ENCODE data around the gene AOPEP.

Gene AOPEP

DNA sequence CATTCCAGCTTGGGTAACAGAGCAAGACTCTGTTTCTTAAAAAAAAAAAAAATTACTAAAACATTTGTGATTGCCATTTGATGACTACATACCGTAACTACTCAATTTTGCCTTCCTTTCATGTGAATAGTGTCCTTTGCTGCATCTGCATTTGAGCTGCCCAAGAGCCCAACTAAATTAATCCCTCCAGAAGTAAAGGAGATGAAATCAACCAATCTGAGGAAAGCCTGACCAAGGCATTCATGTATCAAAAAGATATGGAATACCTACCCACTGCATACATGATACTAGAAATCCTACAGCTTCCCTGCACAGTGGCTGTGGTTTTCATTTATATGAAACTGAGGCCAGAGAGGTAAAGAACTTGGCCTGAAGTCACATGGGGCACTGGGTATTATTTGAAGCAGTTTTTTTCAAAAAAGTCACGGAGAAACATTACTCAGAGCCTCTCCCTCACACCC, 177.5 kb downstream of the AOPEP start:
- FAIRE-seq: peak; percentile 15
- no peak for TF ChIP-seq POLR2A (IDR thresholded peaks at IDR 0.05; ENCODE audit: low read depth, low read length)
- no peak for DNase-seq (ENCODE audit: insufficient read length, low spot score)

DNA sequence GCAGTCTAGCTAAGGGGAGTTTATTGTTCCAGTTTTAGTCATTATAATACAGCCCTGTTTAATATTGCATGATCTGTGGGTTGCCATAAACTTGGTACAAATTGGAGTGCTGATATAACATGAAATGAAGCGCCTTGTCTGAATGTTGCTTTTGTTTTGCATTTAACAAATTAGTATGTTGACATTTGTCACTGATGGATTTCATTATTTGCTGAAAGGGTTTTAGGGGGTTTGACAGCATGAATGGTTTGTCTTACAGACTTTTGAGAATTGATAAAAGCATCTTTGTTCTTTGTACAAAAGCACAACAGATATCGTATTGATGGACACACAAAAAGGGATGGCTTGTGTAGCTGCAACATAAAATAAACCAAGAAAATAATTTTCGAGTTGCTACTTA, 178.3 kb downstream of the AOPEP start:
- no peak for DNase-seq (ENCODE audit: insufficient read length, low spot score)
- TF ChIP-seq POLR2A (IDR thresholded peaks at IDR 0.05; ENCODE audit: low read depth, low read length): no peak
- FAIRE-seq: no peak

DNA sequence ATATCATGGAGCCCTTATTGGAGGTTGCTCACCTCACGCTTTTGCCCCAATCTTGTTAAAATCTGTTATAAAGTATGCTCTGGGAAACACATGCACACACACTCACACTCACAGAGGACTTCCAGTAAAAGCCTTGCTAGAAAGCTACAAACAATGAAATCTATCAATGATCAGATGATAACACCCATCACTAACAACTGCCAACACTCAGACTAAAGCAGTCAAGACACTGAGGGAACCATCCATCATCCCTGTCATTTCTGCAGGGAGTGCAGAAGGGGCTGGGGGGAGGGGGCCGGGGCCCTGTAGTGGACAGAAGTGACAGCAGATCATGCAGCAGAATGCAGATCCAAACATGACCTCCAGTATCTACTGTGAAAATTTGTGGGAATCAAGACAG, 179.1 kb downstream of the AOPEP start:
- no peak for TF ChIP-seq POLR2A (IDR thresholded peaks at IDR 0.05; ENCODE audit: low read depth, low read length)
- no peak for FAIRE-seq
- no peak for DNase-seq (ENCODE audit: insufficient read length, low spot score)

DNA sequence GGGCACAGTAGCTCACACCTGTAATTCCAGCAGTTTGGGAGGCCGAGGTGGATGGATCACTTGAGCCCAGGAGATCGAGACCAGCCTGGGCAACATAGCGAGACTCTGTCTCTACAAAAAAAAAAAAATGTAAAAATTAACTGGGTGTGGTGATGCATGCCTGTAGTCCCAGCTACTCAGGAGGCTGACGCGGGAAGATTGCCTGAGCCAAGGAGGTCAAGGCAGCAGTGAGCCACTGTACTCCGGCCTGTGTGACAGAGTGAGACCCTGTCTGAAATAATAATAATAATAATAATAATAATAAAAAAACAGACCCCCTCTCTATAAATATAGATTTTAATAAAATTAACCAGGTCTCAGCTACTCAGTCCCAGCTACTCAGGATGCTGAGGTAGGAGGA, 179.7 kb downstream of the AOPEP start:
- FAIRE-seq (no peak), DNase-seq (ENCODE audit: insufficient read length, low spot score) (no peak)
- no peak for TF ChIP-seq POLR2A (IDR thresholded peaks at IDR 0.05; ENCODE audit: low read depth, low read length)

DNA sequence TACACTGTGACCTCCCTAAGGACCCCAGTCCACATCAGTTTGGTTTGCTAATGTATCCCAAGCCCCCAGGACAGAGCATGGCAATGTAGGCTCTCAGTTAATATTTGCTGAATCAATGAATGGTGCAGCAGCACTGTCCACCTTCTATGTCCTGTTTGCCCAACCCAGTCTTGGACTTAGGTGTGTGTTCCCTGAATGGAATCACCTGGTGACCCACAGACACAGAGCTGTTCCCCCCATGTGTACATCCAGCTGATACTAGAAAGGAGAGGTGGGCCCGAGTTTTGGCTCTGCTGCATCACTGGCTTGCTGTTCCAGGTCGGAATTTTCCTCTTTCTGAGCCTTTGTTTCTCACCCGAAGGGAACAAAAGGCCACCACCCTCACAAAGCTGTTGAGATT, 180.2 kb downstream of the AOPEP start:
- no peak for TF ChIP-seq POLR2A (IDR thresholded peaks at IDR 0.05; ENCODE audit: low read depth, low read length)
- DNase-seq (ENCODE audit: insufficient read length, low spot score) (no peak), FAIRE-seq (no peak)

DNA sequence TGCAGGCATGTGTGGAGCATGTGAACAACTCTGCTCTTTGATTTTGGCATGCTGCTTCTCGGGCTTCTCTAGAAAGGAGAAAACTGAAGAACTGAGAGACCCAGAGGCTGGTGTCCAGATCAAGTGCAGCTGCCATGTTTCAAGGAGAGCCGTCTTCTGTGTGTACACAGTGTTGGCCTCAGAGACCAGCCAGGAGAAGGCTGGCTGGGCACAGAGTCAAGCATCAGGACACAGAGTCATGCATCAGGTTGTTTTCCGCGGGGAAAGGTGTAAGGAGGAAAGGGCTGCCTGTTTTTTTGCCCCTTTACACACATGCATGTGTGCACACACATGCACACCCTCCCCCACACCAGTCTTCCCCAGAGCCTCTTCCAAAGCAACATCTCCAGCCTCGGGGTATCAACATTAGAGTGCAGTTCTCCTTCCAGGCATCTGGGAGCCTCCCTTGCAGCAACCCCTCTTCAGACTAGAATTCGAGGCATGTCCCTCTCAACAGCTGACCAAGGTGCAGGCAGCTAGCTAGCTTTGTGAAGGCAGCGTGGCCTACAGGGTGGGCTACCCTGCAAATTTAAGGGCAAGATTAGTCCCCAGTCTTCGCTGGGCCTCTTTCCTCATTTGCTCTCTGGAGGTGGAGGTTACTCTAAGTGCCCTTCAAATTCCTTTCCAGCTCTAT, 180.9 kb downstream of the AOPEP start:
- DNase-seq (ENCODE audit: insufficient read length, low spot score) (no peak), FAIRE-seq (no peak)
- TF ChIP-seq POLR2A (IDR thresholded peaks at IDR 0.05; ENCODE audit: low read depth, low read length): no peak

DNA sequence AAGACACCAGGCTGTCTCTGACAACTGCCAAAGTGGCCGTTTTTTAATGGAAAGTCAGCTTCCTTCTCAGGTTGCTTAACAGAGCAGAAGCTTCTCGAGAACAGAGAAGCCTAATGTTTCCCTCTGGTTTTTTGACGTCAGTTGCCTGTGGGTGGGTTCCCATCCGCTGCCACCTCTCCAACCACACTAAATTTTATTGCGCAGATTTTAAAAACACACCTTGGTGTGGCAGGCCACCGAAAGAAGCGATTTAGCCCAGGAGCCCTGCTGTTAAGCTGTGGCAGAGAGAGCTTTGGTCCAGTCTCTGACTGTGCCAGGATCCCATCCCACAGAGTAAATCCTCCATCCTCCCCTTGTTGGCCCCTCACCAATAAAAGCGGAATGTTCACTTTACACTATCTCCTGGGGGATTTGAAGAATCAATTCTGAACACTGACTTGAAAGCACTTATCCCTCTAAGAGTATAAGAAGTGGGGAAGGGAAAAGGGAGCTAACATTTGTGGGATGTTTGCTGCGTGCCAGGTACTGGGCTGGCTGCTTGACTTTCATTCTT, 181.6 kb downstream of the AOPEP start:
- no peak for FAIRE-seq
- DNase-seq (ENCODE audit: insufficient read length, low spot score): no peak
- no peak for TF ChIP-seq POLR2A (IDR thresholded peaks at IDR 0.05; ENCODE audit: low read depth, low read length)

DNA sequence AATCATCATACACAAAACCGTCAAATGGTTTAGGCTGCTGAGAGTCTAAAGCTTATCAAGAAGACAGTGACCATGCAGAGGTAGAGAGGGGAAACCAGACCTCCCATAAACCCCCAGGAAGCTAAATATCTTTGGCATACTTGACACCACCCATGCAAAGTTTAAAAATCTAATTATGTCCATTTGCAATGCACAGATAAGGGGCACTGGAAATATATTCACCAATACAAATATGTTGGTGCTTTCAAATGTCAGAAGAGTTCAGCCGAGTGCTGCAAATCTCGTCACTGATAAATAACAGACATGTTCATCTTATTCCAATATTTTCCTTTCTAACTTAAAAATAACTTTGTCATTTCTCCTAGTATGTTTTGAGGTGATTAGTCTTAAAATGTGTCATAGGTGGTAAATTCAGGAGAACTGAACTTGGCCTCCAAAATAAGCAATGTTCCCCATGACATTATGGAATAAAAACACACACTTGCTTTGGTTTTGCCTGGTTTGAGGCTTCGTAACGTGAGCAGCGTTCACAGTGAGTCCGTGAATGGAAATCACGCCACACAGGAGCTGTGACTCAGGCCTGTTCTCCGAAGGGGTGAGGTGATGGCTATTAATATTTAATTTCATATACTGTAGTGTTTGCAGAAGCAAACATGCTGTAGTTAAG, 182.2 kb downstream of the AOPEP start:
- TF ChIP-seq POLR2A (IDR thresholded peaks at IDR 0.05; ENCODE audit: low read depth, low read length): no peak
- DNase-seq (ENCODE audit: insufficient read length, low spot score) (no peak), FAIRE-seq (no peak)

DNA sequence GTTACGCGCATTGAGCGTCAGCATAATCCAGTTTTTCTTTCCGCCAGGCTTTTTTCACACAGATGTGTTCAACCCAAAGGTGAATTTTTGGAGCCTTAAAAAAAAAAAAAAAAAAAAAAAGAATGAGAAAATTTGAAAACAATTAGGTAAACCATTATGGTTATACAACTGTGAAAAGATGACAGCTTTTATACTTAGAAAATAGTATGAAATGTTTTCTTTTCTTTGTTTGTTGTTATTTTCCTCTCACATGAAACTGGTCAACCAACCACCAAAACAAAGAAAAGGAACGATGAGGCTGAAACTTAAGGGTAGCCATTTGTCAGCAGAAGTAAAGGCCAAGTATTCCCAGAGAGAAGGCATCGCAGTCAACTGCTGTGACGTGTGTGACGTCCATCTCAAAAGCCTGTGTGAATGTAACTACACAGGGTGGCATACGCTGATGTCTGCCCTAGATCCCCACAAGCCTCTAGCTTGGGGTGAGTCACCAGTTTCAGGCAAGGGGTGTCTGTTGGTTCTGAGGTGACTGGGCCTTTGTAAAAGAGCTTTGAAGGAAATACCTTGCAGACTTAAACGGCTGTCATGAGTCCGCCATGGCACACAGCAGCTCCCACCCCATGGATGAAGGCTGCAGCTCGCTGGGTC, 182.9 kb downstream of the AOPEP start:
- FAIRE-seq (peak; percentile 88), DNase-seq (ENCODE audit: insufficient read length, low spot score) (peak; percentile 55)
- no peak for TF ChIP-seq POLR2A (IDR thresholded peaks at IDR 0.05; ENCODE audit: low read depth, low read length)

DNA sequence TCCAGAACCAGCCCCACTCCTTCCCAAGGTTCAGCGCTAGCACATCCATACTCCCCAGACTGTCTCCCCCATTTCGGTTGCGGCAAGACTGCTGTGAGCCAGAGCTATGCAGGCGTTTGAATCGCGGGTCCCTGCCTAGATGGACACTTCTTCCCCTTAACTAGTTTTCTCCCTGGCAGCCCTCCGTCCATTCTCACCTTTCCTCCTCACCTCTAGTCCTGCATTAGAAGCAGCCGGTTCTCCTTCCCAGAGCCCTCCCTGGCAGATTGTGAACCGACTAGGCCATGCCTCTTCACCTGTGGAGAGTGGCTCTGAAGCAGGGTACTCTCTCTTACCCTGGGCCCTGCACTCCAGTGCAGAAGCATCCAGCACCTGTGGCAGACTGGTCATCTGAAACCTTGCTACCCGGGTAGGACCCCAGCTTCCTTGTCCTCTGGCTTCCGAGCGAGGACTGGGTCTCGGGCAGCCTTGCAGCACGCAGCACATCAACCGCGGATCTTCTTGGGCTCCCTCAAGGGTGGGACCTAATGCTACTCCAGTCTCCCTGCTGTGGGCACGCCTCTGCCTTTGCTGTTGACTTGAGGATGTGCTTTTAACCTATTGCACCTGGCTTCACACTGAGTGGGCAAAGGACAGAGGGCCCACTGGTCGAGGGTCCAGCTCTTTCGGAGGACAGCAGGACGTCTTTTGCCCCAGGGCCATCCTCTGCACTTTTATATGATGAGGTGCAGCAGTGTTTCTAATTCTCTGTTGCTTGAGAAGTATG, 183.6 kb downstream of the AOPEP start:
- DNase-seq (ENCODE audit: insufficient read length, low spot score): no peak
- FAIRE-seq: no peak
- TF ChIP-seq POLR2A (IDR thresholded peaks at IDR 0.05; ENCODE audit: low read depth, low read length): no peak

DNA sequence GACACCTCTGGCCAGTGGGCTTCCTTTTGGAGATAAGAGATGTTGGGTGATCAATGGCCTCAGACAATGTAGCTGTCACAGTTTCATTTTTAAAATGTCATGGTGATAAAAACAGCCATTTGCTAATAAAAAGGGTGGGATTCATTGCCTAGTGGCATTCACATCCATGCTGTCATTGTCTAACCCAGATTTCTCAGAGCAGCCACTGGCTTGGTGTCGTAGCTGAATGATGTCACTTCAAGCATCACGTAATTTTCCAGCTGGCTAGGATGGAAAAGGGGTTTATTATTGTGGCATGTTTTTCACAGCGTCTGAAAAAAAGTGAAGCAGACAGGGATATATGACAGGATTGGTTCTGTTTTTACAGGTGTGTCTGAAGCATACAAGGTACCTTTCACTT, 184.7 kb downstream of the AOPEP start:
- no peak for TF ChIP-seq POLR2A (IDR thresholded peaks at IDR 0.05; ENCODE audit: low read depth, low read length)
- FAIRE-seq: no peak
- DNase-seq (ENCODE audit: insufficient read length, low spot score): no peak

DNA sequence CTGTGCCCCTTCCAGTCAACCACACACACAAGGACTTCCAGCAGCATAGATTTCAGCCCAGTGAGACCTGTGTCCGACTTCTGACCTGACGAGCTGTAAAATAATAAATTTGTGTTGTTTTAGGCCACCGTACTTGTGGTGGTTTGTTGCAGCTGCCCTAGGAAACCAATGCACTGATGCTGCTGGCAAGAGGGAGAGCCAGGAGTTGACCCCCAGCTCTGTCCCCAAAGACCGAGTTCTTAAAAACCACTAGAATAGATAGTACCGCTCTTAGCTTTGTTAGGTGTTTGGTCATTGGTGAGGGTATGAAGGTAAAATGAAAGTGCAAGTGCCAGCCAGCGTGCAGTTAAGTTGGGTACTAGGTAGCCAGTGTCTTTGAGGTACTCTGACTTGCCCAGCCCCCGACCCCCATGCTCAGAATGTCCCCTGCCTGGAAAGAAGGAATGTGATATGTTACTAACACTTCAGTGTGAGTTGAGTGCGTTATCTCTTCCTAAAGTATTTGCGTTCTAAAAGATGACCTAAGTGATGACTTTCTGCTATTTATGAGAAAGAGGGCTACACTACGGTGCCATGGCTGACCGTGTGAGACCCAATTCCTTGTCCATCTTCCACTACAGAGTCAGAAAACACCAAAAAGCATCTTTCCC, 185.6 kb downstream of the AOPEP start:
- no peak for FAIRE-seq
- DNase-seq (ENCODE audit: insufficient read length, low spot score): no peak
- no peak for TF ChIP-seq POLR2A (IDR thresholded peaks at IDR 0.05; ENCODE audit: low read depth, low read length)

DNA sequence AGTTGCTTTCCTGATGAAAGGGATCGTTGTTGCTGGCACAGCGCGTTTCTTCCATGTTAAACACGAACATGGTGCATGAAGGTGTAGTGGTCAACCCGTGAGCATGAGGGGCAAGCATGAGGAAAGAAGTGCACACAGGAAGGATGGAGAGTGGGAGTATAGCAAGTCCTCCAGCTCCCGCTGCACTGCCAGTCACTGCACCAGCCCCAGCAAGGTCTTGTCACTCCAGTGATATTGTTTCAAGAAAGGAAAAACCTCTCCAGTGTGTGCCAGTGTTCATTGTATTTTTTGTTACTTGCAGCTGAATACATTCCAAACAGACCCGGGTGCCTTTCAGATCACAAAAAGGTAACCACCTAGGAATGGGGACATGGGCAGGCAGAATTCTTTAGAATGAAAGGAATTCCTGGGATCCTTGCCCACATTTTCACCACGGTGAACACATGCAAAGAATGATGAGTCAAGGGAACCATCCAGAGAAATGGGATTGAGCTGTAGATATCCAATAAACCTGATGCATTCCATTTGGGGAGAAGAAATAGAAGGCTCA, 186.3 kb downstream of the AOPEP start:
- no peak for TF ChIP-seq POLR2A (IDR thresholded peaks at IDR 0.05; ENCODE audit: low read depth, low read length)
- FAIRE-seq (peak; percentile 97), DNase-seq (ENCODE audit: insufficient read length, low spot score) (peak; percentile 90)
